Neural cell (in vitro differentiated cells): ENCODE data around the gene ACOX3. TPM values are rescaled to one million over a fixed set of nuclear protein-coding genes. Genes with fewer than 3 reads are reported as not detected.

ENCODE experiments used
- H2AFZ ChIP-seq: fragments of 200-600, 300-800 bp; sonication (generic), shearing (Covaris generic); 2 replicates; pipeline ENCODE4 v1.6.0; 2014; ENCODE audit warnings: low read depth, mild to moderate bottlenecking, antibody characterized with exemption, low read length, moderate library complexity
- H3F3A ChIP-seq: fragments of 200-600 bp; shearing (Covaris generic); 2 replicates; pipeline ENCODE4 v1.6.1; 2016; ENCODE audit warnings: mild to moderate bottlenecking, moderate library complexity, mixed read lengths, antibody characterized with exemption, low read length; ENCODE audit not compliant: insufficient read depth, poor library complexity, severe bottlenecking
- H3K27ac ChIP-seq: fragments of 200-600, 300-800 bp; sonication (generic), shearing (Covaris generic); 2 replicates; pipeline ENCODE4 v1.5.1; 2014; ENCODE audit warnings: mild to moderate bottlenecking, low read length, moderate library complexity
- H3K27me3 ChIP-seq: fragments of 300-800, 200-600 bp; sonication (generic), shearing (Covaris generic); 2 replicates; pipeline ENCODE4 v1.6.0; 2014; ENCODE audit warnings: mild to moderate bottlenecking, low read depth, low read length, moderate library complexity; ENCODE audit not compliant: insufficient read depth
- H3K36me3 ChIP-seq: fragments of 300-800, 200-600 bp; sonication (generic), shearing (Covaris generic); 2 replicates; pipeline ENCODE4 v1.5.1; 2014; ENCODE audit warnings: mild to moderate bottlenecking, antibody characterized with exemption, low read length, moderate library complexity; ENCODE audit not compliant: insufficient read depth
- H3K4me2 ChIP-seq: fragments of 300-800, 200-600 bp; sonication (generic), shearing (Covaris generic); 2 replicates; pipeline ENCODE4 v1.6.0; 2014; ENCODE audit warnings: mild to moderate bottlenecking, low read length
- H3K4me3 ChIP-seq: fragments of 300-800, 200-600 bp; sonication (generic), shearing (Covaris generic); 2 replicates; pipeline ENCODE4 v1.5.1; 2014; ENCODE audit warnings: mild to moderate bottlenecking, low read length, moderate library complexity
- H3K79me2 ChIP-seq: fragments of 200-600 bp; shearing (Covaris generic); replicated peaks from 2 replicates; pipeline ENCODE4 v1.6.0; 2014; ENCODE audit warnings: mild to moderate bottlenecking, low read length, moderate library complexity; ENCODE audit not compliant: insufficient read depth
- H3K9ac ChIP-seq: fragments of 300-800, 200-600 bp; sonication (generic), shearing (Covaris generic); 2 replicates; pipeline ENCODE4 v1.6.1; 2016; ENCODE audit warnings: mild to moderate bottlenecking, low read length, mixed read lengths
- H3K9me2 ChIP-seq: fragments of 200-600 bp; shearing (Covaris generic); 2 replicates; pipeline ENCODE4 v1.6.1; 2016; ENCODE audit warnings: mild to moderate bottlenecking, low read length, mixed read lengths; ENCODE audit not compliant: insufficient read depth
- H3K9me3 ChIP-seq: fragments of 200-600, 300-800 bp; sonication (generic), shearing (Covaris generic); 2 replicates; pipeline ENCODE4 v1.6.1; 2016; ENCODE audit warnings: mild to moderate bottlenecking, mixed run types, low read length, moderate library complexity, mixed read lengths
- H4K20me1 ChIP-seq: fragments of 200-600 bp; shearing (Covaris generic); 2 replicates; pipeline ENCODE4 v1.6.1; 2016; ENCODE audit warnings: mild to moderate bottlenecking, mixed run types; ENCODE audit not compliant: insufficient read depth
- CTCF ChIP-seq: fragments of 450-650 bp; IDR thresholded peaks from 2 replicates; pipeline ENCODE4 v1.5.1; 2014; ENCODE audit warnings: antibody characterized with exemption, mild to moderate bottlenecking, moderate library complexity; ENCODE audit not compliant: poor library complexity, severe bottlenecking
- EP300 ChIP-seq: fragments of 450-650 bp; conservative IDR thresholded peaks from 2 replicates; pipeline ENCODE4 v1.6.1; 2014; ENCODE audit warnings: antibody characterized with exemption, mild to moderate bottlenecking, moderate library complexity; ENCODE audit not compliant: poor library complexity, severe bottlenecking
- EZH2 ChIP-seq: fragments of 200-600, 300-800 bp; shearing (Covaris generic), sonication (generic); IDR thresholded peaks from 2 replicates; pipeline ENCODE4 v1.6.1; 2014; ENCODE audit warnings: antibody characterized with exemption, low read length, borderline replicate concordance, mild to moderate bottlenecking; ENCODE audit not compliant: insufficient read depth, poor library complexity, severe bottlenecking
- MXI1 ChIP-seq: fragments of 450-650 bp; conservative IDR thresholded peaks from 2 replicates; pipeline ENCODE4 v1.6.1; 2014; ENCODE audit warnings: antibody characterized with exemption, mild to moderate bottlenecking; ENCODE audit not compliant: poor library complexity, severe bottlenecking
- POLR2AphosphoS5 ChIP-seq: IDR thresholded peaks from 2 replicates; pipeline ENCODE4 v1.6.1; 2012
- RAD21 ChIP-seq: fragments of 450-650 bp; conservative IDR thresholded peaks from 2 replicates; pipeline ENCODE4 v1.6.1; 2014; ENCODE audit warnings: antibody characterized with exemption, mild to moderate bottlenecking, moderate library complexity
- REST ChIP-seq: IDR thresholded peaks from 2 replicates; pipeline ENCODE4 v1.6.1; 2012; ENCODE audit warnings: borderline replicate concordance
- SMC3 ChIP-seq: fragments of 450-650 bp; conservative IDR thresholded peaks from 2 replicates; pipeline ENCODE4 v1.6.1; 2014; ENCODE audit warnings: antibody characterized with exemption, mild to moderate bottlenecking, moderate library complexity; ENCODE audit not compliant: poor library complexity
- TAF1 ChIP-seq: IDR thresholded peaks from 2 replicates; pipeline ENCODE4 v1.6.1; 2012; ENCODE audit warnings: low read depth
- polyA plus RNA-seq: library from polyadenylated mRNA; depleted of rRNA; stranded (reverse); fragments of >200 nt; gene quantifications from 2 replicates; pipeline ENCODE4 v1.2.3, GENCODE V29; 2014

ACOX3 gene
- polyA plus RNA-seq, 1 donor from 2014 or later = 13.2 TPM

DNA sequence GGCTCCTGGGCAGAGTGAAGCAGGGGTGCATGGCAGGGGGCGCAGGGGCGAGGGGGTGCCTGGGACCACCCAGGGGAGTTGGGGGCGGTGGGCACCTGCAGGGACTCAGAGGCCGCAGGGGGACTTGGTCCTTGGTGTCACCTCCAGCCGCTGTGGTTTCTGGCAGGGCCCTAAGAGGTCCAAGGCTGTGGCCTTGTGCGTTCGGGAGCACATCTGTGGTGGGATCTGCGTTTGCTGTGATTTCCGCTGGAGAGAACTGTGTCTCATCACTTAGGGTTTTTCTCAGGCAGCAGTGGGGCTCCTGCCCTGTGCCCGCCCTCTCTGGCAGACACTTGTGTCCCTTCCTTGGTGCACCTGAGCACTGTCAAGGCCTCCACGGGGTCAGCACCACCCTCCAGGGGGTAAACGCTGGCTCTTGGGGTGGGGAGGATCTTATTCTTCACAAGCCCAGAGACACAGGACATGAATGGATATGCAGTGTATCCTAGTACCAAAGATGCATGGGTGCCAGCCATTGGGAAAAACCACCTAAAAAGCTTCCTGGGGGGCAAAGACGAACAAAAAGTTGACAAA, 66.5 kb downstream of the ACOX3 start:
- Histone ChIP-seq H3K9ac (no peak overlapping the region), H3K4me3 (no peak overlapping the region), H3K9me2 (no peaks in the 10 kb centered on the region), H3K79me2 (no peaks in the 10 kb centered on the region), H3F3A (no peaks in the 10 kb centered on the region), H3K4me2 (no peak overlapping the region), H3K27me3 (no peaks in the 10 kb centered on the region), H2AFZ (no peak overlapping the region), H3K9me3 (no peaks in the 10 kb centered on the region), H4K20me1 (no peaks in the 10 kb centered on the region), H3K27ac (no peak overlapping the region), H3K36me3 (no peaks in the 10 kb centered on the region)
- TF ChIP-seq EZH2 (no peak), POLR2AphosphoS5 (no peak), EP300 (no peak), SMC3 (no peak), CTCF (no peak), TAF1 (no peak), MXI1 (no peak), REST (no peak), RAD21 (no peak)

DNA sequence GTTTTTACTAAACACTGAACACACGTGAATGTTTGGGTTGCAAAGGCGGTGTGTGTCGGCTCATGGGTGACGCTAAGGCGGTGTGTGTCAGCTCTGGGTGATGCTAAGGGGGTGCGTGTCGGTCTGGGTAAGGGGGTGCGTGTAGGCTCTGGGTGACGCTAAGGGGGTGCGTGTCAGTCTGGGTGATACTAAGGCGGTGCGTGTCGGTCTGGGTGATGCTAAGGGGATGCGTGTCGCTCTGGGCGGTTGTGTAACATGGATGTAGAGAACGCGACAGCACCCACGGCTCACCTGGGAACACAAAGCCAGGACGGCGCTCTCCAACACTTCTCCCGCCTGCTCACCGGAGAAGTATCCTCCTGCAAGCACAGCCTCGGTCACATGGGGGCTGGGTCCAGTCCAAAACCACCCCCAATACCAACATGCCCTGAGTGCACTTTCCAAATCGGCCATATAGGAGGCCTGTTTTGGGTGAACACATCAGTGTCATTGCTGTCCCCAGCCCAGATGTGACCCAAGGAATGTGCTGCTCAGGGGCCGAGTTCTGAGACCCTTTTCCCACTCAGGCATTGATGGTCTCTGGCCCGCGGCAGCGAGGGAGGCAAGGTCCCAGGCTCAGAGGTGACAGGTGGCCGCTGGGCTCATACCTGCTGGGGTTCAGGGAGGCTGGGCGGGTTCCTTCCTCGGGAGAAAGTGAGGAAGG, 67.1 kb downstream of the ACOX3 start:
- H3K79me2 ChIP-seq = no peaks in the 10 kb centered on the region
- H3K9ac ChIP-seq = no peak overlapping the region
- no peak overlapping the region for H3K27ac ChIP-seq
- no peaks in the 10 kb centered on the region for H3F3A ChIP-seq
- H3K9me3 ChIP-seq = no peaks in the 10 kb centered on the region
- TF ChIP-seq MXI1 (no peak), REST (no peak), RAD21 (no peak), EZH2 (no peak)
- no peak overlapping the region for H3K4me2 ChIP-seq
- H3K27me3 ChIP-seq = no peaks in the 10 kb centered on the region
- H3K36me3 ChIP-seq = no peaks in the 10 kb centered on the region
- no peaks in the 10 kb centered on the region for H4K20me1 ChIP-seq
- H3K9me2 ChIP-seq = no peaks in the 10 kb centered on the region
- H3K4me3 ChIP-seq = no peak overlapping the region
- no peak overlapping the region for H2AFZ ChIP-seq
